GM12872 (cell line): ENCODE data around the gene EFNB2.

ENCODE experiments used
- TF ChIP-seq, protein P1 (sequence below): IDR thresholded peaks from 3 replicates; pipeline ENCODE4 v1.5.1; 2011; ENCODE audit warnings: low read depth, mild to moderate bottlenecking, low read length, moderate library complexity; ENCODE audit not compliant: insufficient read depth

Gene EFNB2

DNA sequence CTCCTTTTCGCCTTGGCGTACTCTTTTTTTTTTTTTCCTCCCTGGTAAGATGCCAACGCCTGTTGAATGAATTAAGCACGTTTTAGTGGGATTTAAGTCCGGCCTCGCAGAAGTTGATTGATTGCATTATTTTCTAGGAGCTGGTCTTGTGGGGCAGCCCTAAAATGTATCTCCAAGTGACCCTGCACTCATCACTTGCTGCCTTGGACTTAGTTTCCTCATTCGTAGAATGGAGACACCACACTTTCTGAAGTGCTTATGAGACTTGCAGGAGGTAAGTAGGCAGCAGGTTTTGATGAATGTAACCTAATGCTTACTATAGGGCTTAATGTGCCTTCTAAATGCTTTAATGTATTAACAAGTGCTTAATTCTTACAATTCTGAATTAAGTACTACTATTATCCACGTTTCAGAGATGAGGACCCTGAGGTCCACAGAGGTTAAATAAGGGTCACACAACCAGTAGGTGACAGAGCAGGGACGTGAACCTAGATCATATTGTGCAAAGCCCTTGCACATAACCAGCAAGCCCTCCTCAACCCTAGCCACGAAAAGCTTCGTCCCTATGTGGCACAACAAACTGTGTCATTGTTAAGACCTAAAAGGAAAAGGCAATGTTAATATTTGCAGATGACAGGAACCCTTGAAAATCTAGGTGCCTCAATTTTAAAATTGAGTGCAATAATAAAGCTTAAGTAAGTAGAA, 33.0 kb upstream of the EFNB2 start:
- TF ChIP-seq, protein P1, sequence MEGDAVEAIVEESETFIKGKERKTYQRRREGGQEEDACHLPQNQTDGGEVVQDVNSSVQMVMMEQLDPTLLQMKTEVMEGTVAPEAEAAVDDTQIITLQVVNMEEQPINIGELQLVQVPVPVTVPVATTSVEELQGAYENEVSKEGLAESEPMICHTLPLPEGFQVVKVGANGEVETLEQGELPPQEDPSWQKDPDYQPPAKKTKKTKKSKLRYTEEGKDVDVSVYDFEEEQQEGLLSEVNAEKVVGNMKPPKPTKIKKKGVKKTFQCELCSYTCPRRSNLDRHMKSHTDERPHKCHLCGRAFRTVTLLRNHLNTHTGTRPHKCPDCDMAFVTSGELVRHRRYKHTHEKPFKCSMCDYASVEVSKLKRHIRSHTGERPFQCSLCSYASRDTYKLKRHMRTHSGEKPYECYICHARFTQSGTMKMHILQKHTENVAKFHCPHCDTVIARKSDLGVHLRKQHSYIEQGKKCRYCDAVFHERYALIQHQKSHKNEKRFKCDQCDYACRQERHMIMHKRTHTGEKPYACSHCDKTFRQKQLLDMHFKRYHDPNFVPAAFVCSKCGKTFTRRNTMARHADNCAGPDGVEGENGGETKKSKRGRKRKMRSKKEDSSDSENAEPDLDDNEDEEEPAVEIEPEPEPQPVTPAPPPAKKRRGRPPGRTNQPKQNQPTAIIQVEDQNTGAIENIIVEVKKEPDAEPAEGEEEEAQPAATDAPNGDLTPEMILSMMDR, result no peak

DNA sequence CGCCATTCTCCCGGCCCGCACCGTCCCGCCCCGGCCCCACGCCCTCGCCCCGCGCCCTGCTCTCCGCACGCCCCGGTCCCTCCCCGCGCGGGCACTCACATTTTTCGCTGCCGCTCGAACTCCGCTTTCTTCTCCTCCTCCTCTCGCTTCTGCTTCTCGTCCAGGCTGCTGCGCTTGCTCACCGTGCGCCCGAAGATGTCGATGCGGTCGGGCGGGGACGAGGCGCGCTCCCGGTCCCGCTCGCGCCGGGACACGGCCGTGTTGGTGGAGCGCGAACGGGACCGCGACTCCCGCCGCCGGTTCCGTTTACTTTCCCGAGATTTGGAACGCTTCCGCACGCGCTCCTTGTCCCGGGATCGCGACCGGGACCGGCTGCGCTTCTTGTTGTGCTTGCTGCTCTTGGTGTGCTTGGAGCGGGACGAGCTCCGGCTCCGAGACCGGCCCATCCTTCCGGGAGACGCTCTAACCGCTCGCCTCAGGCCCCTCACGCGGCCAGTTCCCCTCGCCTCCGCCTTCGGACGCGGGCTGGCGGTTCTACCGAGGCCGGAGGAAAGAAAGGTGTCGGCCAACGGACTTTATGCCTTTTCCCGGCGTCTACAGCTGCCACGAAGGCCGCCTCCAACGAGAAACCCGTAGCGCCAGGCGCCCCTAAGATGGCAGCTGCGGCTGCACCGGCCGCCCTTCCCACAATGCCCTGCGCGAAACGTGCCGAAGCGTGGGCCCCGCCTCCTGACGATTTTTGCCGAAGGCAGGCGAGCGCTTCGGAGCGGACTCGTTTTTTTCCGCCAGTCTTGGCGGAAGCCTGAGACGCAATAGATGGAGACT, 32.2 kb upstream of the EFNB2 start, which contains the start of gene ARGLU1:
Gene ARGLU1 (minus strand): TSS at position 664 of the 825 bp plus-strand sequence. CDS start 218 bp downstream, at position 446.
- TF ChIP-seq, protein P1, result no peak

DNA sequence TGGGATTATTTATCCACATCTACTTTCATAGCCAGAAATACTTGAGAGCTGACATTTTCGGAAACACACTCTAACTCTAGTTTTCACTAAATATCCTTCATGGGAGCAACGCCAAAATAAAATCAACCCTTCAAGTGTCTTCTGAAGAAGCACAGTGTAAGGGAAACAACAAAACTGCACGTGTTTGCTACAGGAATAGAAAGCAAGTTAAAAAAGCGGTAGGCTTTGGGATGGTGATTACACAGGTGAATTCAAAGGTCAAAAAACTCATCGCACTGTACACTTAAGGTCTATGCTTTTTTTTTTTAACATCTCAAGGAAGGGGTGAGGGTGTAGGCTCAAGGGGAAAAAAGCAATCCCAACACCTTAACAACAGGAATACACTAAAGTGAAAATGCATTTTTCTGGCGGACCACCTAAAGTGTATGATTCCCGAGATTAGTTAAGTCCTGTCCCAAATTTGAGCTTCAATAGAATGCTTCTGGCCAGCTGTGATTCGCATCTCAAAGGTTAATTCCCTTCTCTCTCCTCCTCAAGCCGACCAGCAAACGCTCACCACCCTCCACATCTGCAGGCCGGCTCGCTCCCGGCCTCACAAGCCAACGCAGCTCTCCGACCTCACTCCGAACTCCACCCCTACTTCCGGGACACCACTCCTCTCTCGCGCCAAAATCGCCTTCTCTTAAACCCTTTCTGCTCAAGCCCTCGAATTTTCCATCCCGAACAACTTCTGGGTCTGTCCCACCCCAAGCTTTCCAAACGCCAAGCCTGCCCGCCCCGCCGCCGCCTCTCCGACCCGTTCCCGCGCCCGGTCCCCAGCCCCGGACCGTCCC, 31.4 kb upstream of the EFNB2 start:
- TF ChIP-seq, protein P1, result no peak

DNA sequence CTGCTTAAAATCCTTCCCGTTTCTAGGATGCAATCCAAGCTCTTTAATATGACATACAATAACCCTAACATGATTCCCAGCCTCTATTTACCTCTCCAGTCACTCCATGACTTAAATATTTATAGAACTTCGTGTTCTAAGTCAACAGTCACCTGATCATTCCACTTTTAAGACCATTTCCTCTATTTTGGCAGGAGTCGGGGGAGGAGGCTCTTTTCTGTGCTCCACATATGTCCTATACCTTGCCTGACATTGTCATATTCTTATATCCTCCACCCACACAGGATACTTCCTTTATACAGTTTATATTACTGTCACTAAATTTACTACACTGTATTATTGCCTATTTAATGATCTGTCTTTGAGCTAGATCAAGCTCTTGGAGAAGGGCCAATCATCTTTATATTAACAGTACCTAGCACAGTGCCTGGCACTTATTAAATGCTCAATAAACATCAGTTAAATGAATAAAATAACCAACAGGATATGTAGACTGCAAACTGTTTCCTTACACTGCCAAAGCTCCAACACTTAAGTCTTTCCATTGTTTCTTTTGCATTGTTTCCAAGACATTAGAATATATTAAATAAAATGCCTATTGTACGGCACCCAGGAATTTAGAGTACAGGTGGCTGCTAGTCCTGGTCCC, 29.8 kb upstream of the EFNB2 start:
- TF ChIP-seq, protein P1, result no peak

DNA sequence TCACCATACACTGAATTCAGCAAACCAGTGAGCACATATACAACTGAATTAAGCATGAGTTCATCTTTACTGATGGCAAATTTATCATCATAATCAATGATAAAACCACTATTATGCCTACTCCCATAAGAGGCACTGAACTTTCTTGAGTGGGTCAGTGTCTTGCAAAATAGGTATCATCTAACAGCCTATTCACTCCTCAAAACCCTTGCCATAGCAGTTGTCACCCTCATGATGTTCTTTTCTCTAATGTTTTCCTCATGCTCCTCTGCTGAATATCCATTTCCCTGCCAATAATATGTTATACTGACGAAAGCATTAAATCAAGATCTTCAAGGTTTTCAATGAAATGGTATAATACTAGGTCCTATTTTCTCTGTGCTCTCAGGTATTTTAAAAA, 26.8 kb upstream of the EFNB2 start:
- TF ChIP-seq, protein P1, result no peak

DNA sequence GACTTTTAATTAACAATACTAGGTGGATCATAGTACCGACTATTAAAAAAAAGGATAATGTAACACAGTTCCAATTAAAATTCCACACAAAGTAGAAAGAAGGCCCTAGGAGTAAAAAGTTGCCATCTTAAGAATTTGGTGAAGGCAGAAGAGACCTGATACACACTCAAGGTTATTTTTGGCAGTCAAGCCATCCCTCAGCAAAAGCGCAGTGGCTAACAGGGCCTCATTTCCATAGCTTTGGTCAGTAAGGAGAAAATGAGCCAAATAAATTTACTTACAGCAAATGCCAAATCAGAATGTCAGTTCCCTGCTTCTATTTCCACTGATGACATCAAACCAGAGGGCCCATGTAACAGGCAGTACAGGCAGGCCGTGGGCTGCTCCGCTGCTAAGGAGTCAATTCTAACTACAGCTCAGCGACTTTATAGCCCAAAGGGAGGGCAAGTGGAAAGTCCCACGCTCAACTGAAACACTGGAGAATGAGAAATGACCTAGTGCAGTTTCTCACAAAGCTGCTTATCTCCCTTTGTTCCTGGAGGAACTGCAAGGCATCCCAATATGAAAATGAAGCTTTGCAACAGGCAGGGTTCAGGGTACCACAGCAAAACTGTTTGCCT, 26.2 kb upstream of the EFNB2 start:
- TF ChIP-seq, protein P1, result no peak
